ENCODE data around the gene CARD14.

CARD14 gene

GRCh38 chr17:80214878-80215210, 45.0 kb downstream of the CARD14 start:
- H3K4me1 ChIP-seq (ENCODE audit: insufficient read depth, low read length) = no peaks in the 10 kb centered on the region
- H3K9me3 ChIP-seq (ENCODE audit: control insufficient read depth, insufficient read depth, low read length) = no peaks in the 10 kb centered on the region
- H3K9ac ChIP-seq (ENCODE audit: low read depth, low read length) = no peak overlapping the region
- H3K36me3 ChIP-seq (ENCODE audit: insufficient read depth, low read length) = peaks cover 10% of the 10 kb centered on the region; the same call in 1 of the 2 replicates

DNA sequence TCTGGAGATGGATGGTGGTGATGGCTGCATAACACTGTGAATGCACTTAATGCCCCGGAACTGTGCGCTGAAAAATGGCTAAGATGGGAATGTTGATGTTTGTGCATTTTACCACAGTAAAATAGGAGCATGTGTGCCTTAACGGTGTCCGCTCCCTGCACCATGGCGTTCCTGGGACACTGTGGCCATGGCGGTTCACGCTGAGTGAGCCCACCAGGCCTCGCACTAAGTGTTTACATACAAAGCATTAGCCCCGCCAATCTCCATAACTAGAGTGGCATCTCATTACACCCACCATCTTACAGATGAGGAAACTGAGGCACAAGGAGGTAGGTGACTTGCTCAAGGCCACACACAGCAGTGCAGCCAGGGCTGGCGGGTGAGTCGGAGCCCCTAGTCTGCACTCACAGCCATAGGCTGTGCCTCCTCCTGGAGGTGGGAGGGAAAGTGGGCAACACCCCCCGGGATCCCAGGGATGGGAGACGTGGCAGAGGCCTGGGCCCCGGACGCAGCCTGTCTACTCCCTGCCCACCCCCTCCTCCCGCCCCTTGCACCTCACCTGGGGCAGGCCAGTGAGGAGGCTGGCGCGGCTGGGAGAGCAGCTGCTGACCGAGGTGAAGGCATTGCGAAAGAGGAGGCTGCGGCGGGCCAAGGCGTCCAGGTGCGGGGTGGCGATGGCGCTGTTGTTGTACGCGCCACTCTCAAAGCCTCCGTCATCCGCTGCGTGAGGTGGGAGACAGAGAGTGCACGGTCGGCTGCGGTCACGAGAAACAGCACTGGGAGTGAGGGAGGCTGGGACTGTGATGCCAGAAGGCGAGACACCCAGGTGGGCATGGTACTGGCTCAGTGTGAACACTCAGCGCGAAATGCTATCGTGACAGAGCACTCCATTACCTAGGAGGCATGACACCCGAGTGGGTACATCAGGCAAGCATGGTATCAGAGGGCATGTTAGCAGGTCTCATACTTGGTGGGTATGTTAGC, 46.9 kb downstream of the CARD14 start:
- no peak overlapping the region for H3K9ac ChIP-seq (ENCODE audit: low read depth, low read length)
- H3K36me3 ChIP-seq (ENCODE audit: insufficient read depth, low read length) = 0 out of 2 replicates have a peak, but pooled peaks cover under 1% of the 10 kb centered on the region
- no peaks in the 10 kb centered on the region for H3K9me3 ChIP-seq (ENCODE audit: control insufficient read depth, insufficient read depth, low read length)
- H3K4me1 ChIP-seq (ENCODE audit: insufficient read depth, low read length) = no peaks in the 10 kb centered on the region; the same call in 1 of the 2 replicates

DNA sequence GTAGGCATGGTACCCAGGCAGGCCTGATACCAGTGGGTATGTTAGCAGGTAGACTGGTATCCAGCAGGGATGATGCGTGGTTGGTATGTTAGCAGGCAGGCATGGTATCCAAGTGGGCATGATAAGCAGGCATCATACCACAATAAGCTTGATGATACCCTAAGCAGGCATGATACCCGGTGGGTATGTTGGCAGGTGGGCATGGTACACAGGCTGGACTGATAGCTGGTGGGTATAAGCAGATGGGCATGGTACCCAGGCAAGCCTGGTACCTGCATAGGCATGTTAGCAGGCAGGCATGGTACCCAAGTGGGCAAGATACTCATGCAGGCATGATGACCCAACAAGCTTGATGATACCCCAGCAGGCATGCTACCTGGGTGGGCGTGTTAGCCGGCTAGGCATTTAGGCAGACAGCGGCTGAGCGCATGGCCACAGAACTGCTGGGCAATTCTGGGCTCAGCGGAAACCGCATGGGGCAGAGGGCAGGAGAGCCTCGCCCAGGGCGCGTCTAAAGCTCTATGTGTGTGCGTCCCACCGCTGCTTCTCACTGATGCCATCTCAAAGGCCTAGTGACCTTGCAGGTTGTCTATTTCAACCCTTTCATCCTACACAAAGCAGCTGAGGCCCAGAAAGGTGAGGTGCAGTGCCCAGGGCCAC, 48.0 kb downstream of the CARD14 start:
- H3K4me1 ChIP-seq (ENCODE audit: insufficient read depth, low read length) = no peaks in the 10 kb centered on the region; the same call in 1 of the 2 replicates
- H3K9ac ChIP-seq (ENCODE audit: low read depth, low read length) = no peak overlapping the region

GRCh38 chr17:80218391-80218790, 48.6 kb downstream of the CARD14 start:
- H3K36me3 ChIP-seq (ENCODE audit: insufficient read depth, low read length) = no peaks in the 10 kb centered on the region
- no peaks in the 10 kb centered on the region; the same call in 1 of the 2 replicates for H3K4me1 ChIP-seq (ENCODE audit: insufficient read depth, low read length)
- no peak overlapping the region for H3K9ac ChIP-seq (ENCODE audit: low read depth, low read length)
- H3K9me3 ChIP-seq (ENCODE audit: control insufficient read depth, insufficient read depth, low read length) = no peaks in the 10 kb centered on the region

More for the DNA sequence above, 48.0 kb downstream of the CARD14 start:
- no peaks in the 10 kb centered on the region for H3K9me3 ChIP-seq (ENCODE audit: control insufficient read depth, insufficient read depth, low read length)
- no peaks in the 10 kb centered on the region for H3K36me3 ChIP-seq (ENCODE audit: insufficient read depth, low read length)

- Histone ChIP-seq H3K9ac (ENCODE audit: low read depth, low read length) (peak overlapping the region; percentile 98), H3K36me3 (ENCODE audit: insufficient read depth, low read length) (no peaks in the 10 kb centered on the region), H3K9me3 (ENCODE audit: control insufficient read depth, insufficient read depth, low read length) (no peaks in the 10 kb centered on the region), H3K4me1 (ENCODE audit: insufficient read depth, low read length) (no peaks in the 10 kb centered on the region; the same call in 1 of the 2 replicates)
Measured at GRCh38 chr17:80219013-80219762, 49.4 kb downstream of the CARD14 start.

DNA sequence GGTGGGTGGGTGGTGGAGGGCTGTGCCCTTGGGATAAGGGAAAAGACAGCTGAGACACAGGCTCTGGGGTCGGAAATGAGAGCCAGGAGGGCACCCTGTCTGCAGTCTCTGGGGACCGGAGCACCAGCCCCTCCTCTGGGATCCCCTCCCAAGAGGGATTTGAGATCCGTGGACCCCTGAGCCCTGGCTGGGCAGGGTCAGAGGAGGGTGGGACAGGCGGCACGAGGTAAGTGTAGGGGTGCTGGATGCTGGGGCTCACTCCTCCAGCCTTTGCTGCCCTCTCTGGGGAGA, 49.9 kb downstream of the CARD14 start:
- Histone ChIP-seq H3K4me1 (ENCODE audit: insufficient read depth, low read length) (peaks cover 5% of the 10 kb centered on the region), H3K36me3 (ENCODE audit: insufficient read depth, low read length) (no peaks in the 10 kb centered on the region), H3K9ac (ENCODE audit: low read depth, low read length) (peak overlapping the region; percentile 98), H3K9me3 (ENCODE audit: control insufficient read depth, insufficient read depth, low read length) (no peaks in the 10 kb centered on the region)

DNA sequence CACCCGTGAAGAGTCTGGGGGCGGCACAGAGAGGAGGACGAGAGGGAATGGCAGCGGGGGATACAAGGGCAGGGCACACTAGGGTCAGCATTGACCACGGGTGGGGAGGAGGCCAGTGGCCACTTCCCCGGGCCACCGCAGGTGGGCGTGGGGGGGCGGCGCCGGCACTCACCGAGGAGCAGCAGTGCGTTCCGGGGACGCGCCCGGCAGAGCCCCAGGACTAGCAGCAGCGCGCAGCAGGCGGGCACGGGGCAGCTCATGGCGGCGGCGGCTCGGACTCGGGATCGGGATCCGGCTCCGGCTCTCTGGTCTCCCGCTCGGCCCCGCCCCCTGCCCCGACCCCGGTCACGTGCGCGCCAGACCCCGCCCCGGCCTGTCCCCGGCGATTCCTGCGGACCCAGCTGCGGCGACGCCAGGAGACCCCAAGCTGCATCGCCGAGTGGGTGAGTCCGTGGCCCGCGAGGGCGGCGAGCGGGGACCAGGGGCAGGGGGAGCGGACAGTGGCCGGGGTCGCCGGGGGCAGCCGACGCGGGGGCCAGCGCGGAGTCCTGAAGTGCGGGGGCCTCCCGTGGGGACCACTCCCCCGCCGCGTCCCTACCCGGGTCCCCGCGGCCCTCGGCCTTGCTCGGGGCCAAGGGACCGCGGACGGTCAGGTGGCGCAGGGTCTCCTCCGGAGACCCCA, 50.4 kb downstream of the CARD14 start, which contains the start of the genes SGSH and SLC26A11:
TSS of gene SGSH (minus strand) at position 280 of the 682 bp plus-strand sequence. CDS start at position 260, 20 bp downstream.
TSS of gene SLC26A11 (plus strand) at position 374 of the 682 bp plus-strand sequence. CDS start 1,134 bp downstream, outside the sequence.
- H3K9ac ChIP-seq (ENCODE audit: low read depth, low read length) = peak within 1 kb of the TSS; percentile 98
- no peaks in the 10 kb centered on the region for H3K36me3 ChIP-seq (ENCODE audit: insufficient read depth, low read length)
- H3K4me1 ChIP-seq (ENCODE audit: insufficient read depth, low read length) = peaks cover 9% of the 10 kb centered on the region
- H3K9me3 ChIP-seq (ENCODE audit: control insufficient read depth, insufficient read depth, low read length) = no peaks in the 10 kb centered on the region

DNA sequence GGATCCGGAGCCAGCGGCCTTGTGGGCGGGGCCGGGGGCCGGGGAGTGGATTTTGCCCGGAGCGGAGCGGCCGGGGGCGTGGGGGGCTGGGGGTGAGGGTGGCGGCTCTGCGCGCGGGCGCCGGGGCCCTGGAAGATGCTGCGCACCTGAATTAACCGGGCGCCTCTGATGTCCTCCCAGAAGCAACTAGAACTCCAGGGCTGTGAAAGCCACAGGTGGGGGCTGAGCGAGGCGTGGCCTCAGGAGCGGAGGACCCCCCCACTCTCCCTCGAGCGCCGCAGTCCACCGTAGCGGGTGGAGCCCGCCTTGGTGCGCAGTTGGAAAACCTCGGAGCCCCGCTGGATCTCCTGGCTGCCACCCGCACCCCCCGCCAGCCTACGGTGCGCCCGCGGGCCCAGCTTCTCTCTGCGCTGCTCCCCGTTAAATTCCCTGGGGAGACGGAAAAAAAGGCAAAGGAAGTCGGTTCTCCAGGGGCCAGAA, 50.9 kb downstream of the CARD14 start:
- no peaks in the 10 kb centered on the region for H3K36me3 ChIP-seq (ENCODE audit: insufficient read depth, low read length)
- H3K9ac ChIP-seq (ENCODE audit: low read depth, low read length) = peak overlapping the region; percentile 98
- peaks cover 15% of the 10 kb centered on the region for H3K4me1 ChIP-seq (ENCODE audit: insufficient read depth, low read length)
- no peaks in the 10 kb centered on the region for H3K9me3 ChIP-seq (ENCODE audit: control insufficient read depth, insufficient read depth, low read length)

DNA sequence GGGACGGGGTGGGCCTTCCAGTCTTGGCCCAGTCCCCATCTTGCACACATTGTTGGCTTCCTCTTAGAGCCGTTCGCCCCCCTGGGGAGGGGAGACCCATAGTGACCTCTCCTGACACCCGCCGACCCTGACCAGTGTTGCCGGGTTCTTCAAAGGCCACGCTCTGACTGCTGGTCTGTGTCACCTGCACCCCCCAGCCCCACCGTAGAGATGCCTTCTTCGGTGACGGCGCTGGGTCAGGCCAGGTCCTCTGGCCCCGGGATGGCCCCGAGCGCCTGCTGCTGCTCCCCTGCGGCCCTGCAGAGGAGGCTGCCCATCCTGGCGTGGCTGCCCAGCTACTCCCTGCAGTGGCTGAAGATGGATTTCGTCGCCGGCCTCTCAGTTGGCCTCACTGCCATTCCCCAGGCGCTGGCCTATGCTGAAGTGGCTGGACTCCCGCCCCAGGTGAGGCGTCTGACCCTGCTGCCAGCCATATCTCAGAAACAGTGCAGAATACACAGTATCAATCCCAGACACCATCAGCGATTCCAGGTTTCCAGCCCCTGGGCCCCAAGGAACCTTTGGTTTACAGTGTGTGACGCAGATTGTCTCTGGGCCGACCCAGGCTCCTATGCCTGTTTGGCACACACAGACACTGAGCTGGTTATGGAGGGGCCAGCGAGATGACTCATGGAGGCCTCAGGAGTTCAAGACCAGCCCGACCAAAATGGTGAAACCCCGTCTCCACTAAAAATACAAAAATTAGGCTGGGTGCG, 51.7 kb downstream of the CARD14 start:
- peaks cover 15% of the 10 kb centered on the region for H3K4me1 ChIP-seq (ENCODE audit: insufficient read depth, low read length)
- no peaks in the 10 kb centered on the region for H3K36me3 ChIP-seq (ENCODE audit: insufficient read depth, low read length)
- peak overlapping the region; percentile 98; the same call in 1 of the 2 replicates for H3K9ac ChIP-seq (ENCODE audit: low read depth, low read length)
- no peaks in the 10 kb centered on the region for H3K9me3 ChIP-seq (ENCODE audit: control insufficient read depth, insufficient read depth, low read length)

GRCh38 chr17:80222376-80223141, 52.7 kb downstream of the CARD14 start:
- H3K36me3 ChIP-seq (ENCODE audit: insufficient read depth, low read length) = no peaks in the 10 kb centered on the region
- H3K4me1 ChIP-seq (ENCODE audit: insufficient read depth, low read length) = peaks cover 15% of the 10 kb centered on the region
- no peak overlapping the region for H3K9ac ChIP-seq (ENCODE audit: low read depth, low read length)
- no peaks in the 10 kb centered on the region for H3K9me3 ChIP-seq (ENCODE audit: control insufficient read depth, insufficient read depth, low read length)

DNA sequence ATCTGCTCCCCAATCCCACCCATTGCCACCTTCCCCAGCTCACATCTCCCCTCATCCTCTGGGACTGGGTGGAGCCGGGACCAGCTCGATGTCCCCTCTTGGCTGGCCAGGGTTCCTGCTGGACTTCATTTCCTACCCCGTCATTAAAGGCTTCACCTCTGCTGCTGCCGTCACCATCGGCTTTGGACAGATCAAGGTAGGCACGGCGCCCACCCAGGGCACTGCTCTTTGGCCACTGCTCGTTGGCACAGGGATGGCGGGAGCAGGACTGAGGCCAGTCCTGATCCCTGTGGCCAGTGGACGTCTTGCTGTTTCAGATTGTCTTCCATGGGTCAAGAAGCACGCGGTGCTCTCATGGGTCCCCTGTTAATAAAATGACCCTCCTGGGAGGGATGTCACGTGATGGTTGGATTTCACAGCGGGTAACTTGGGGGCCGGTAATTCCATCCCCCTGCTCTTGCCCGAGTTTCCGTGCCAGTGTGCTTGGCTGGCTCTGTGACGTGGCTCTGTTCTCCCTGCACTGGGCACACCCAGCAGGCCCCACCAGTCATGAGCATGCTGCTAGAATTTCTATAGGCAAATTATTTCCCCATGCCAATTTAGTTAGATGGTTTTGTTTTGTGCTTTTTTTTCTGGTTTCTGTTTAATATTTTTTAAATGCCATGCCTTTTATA, 53.4 kb downstream of the CARD14 start:
- no peaks in the 10 kb centered on the region for H3K36me3 ChIP-seq (ENCODE audit: insufficient read depth, low read length)
- H3K4me1 ChIP-seq (ENCODE audit: insufficient read depth, low read length) = peaks cover 15% of the 10 kb centered on the region
- no peaks in the 10 kb centered on the region for H3K9me3 ChIP-seq (ENCODE audit: control insufficient read depth, insufficient read depth, low read length)
- H3K9ac ChIP-seq (ENCODE audit: low read depth, low read length) = no peak overlapping the region

DNA sequence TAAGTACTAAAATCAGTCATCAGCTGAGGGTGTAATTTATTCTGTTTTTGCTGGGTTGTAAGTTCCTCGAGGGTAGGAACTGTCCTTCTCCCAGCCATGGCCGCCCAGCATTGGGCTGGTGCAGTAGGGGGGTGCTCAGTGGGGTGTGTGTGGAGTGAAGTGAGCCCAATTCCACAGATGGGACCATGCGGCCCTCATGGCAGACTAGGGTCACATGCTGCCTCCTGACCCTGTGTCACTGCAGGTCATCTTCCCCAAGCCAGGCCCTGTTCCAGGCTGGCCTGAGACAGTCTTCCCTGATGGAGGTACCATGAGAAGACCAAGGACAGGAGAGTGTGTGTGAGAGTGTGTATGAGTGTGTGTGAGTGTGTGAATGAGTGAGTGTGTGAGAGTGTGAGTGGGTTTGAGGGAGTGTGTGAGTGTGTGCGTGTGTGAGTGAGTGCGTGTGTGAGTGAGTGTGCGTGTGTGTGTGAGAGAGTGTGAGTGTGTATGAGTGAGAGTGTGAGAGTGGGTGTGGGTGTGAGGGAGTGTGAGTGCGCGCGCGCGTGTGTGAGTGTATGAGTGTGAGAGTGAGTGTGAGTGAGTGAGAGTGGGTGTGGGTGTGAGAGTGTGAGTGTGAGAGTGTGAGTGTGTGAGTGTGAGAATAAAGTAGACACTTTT, 54.1 kb downstream of the CARD14 start:
- no peaks in the 10 kb centered on the region; the same call in 1 of the 2 replicates for H3K36me3 ChIP-seq (ENCODE audit: insufficient read depth, low read length)
- peaks cover 15% of the 10 kb centered on the region for H3K4me1 ChIP-seq (ENCODE audit: insufficient read depth, low read length)
- no peaks in the 10 kb centered on the region for H3K9me3 ChIP-seq (ENCODE audit: control insufficient read depth, insufficient read depth, low read length)
- H3K9ac ChIP-seq (ENCODE audit: low read depth, low read length) = no peak overlapping the region
